ENCODE results near the gene ZNF768.

DNA sequence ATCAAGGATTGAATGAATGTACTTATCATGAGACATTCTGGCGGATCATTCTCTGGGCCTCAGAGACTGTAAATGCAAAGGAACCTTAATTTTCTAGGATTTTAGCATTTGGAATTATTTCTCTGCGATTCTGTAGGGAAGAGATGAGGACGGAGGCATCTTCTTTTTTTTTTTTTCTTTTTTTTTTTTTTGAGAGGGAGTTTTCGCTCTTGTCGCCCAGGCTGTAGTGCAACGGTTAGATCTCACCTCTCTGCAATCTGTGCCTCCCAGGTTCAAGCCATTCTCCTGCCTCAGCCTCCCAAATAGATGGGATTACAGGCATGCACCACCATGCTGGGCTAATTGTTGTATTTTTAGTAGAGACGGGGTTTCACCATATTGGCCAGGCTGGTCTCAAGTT is 51.7 kb downstream of the ZNF768 start:
- TF ChIP-seq, protein P1, sequence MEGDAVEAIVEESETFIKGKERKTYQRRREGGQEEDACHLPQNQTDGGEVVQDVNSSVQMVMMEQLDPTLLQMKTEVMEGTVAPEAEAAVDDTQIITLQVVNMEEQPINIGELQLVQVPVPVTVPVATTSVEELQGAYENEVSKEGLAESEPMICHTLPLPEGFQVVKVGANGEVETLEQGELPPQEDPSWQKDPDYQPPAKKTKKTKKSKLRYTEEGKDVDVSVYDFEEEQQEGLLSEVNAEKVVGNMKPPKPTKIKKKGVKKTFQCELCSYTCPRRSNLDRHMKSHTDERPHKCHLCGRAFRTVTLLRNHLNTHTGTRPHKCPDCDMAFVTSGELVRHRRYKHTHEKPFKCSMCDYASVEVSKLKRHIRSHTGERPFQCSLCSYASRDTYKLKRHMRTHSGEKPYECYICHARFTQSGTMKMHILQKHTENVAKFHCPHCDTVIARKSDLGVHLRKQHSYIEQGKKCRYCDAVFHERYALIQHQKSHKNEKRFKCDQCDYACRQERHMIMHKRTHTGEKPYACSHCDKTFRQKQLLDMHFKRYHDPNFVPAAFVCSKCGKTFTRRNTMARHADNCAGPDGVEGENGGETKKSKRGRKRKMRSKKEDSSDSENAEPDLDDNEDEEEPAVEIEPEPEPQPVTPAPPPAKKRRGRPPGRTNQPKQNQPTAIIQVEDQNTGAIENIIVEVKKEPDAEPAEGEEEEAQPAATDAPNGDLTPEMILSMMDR (IDR thresholded peaks at IDR 0.05), result no peak
- no peak for TF ChIP-seq POLR2A (IDR thresholded peaks at IDR 0.05)

Data from uterus (tissue), 2 donors.